ENCODE data around the gene DEFB129. TPM values are rescaled to one million over a fixed set of nuclear protein-coding genes. Genes with fewer than 3 reads are reported as not detected.

The DEFB129 gene
- total RNA-seq, 4 donors from 2014 or later = not detected

GRCh38 chr20:208942-209566, 18.0 kb upstream of the DEFB129 start:
- intact Hi-C loops (cut with DNase I; ENCODE audit: low total_unique reads) = no loop called here
- no peak for TF ChIP-seq CTCF (IDR thresholded peaks at IDR 0.05)
- no peak for TF ChIP-seq POLR2A (IDR thresholded peaks at IDR 0.05)
- no peak for DNase-seq (ENCODE audit: low spot score in 2 of 2)
- WGBS, 2 donors = 15% methylated on average over 5 of the region's 5 CpGs
- H3K4me3 ChIP-seq (ENCODE audit: low read depth, poor library complexity, severe bottlenecking) = no peak overlapping the region

DNA sequence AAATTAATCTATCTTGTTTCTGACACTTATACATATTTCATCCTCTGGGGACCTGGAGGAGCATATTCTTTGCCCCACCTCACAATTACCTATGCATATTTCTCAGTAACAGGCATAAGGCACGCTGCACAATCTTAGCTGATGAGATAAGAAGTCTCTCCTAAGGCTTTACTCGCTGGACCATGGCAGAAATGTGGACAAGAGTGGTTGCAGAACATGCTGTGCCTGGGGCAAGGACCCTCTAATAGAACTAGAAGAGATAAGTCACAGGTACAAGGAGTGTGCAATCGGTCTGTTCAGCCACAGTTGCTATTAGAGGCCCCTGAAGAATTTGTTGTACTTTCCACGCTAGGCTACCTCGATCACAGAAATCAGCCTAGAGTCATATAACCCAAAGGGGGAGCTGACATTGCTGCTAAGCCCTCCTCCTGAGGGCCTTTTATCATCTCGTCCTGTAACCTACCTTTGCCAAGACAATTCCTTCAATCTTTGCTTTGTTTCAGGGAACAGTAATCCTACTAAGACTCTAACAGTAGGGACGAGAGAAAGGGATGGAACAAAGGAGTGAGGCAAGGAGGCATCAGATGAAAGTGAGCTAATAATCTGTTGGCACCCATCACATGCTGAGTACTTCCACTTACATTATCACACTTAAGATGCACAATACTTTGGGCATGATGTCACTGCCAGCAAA, 16.1 kb upstream of the DEFB129 start:
- H3K4me3 ChIP-seq (ENCODE audit: low read depth, poor library complexity, severe bottlenecking) = no peak overlapping the region
- DNase-seq (ENCODE audit: low spot score in 2 of 2) = no peak
- intact Hi-C loops (cut with DNase I; ENCODE audit: low total_unique reads) = no loop called here
- 38 to 48% methylated on average over 7 of the region's 7 CpGs for WGBS, 2 donors
- TF ChIP-seq POLR2A (IDR thresholded peaks at IDR 0.05) = no peak
- no peak for TF ChIP-seq CTCF (IDR thresholded peaks at IDR 0.05)

DNA sequence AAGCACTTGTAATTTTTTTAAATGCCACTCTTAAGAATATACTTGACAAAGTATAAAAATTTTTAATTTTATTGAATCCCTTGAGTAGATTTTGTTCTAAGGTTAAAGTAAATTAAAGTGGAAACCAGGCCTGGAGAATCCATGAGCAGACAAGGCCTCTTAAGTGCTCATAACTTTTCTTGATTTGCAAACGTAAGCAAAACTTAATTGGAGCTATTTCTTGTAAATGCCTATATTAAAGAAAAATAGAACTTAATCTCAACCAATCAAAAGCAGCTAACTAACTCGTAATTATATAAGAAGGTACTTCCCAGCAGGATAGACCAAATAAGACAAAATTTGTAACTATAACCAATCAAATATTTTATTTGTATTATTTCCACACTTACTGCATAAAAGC, 12.7 kb upstream of the DEFB129 start:
- intact Hi-C loops (cut with DNase I; ENCODE audit: low total_unique reads) = no loop called here
- no peak overlapping the region for H3K4me3 ChIP-seq (ENCODE audit: low read depth, poor library complexity, severe bottlenecking)
- 76 to 85% methylated on average over 2 of the region's 2 CpGs for WGBS, 2 donors
- no peak for DNase-seq (ENCODE audit: low spot score in 2 of 2)
- no peak for TF ChIP-seq CTCF (IDR thresholded peaks at IDR 0.05)
- no peak for TF ChIP-seq POLR2A (IDR thresholded peaks at IDR 0.05)

- intact Hi-C loops (cut with DNase I; ENCODE audit: low total_unique reads) = no loop called here
- DNase-seq (ENCODE audit: low spot score in 2 of 2) = no peak
- no peak overlapping the region for H3K4me3 ChIP-seq (ENCODE audit: low read depth, poor library complexity, severe bottlenecking)
- TF ChIP-seq POLR2A (IDR thresholded peaks at IDR 0.05) = no peak
- TF ChIP-seq CTCF (IDR thresholded peaks at IDR 0.05) = no peak
- 67 to 68% methylated on average over 1 of the region's 1 CpG for WGBS, 2 donors
These were observed 11.3 kb upstream of the DEFB129 start for GRCh38 chr20:215796-216195.

- H3K4me3 ChIP-seq (ENCODE audit: low read depth, poor library complexity, severe bottlenecking) = no peak overlapping the region
- whole genome bisulfite sequencing, 2 donors = 69 to 72% methylated on average over 1 of the region's 1 CpG
- TF ChIP-seq CTCF (IDR thresholded peaks at IDR 0.05) (no peak), POLR2A (IDR thresholded peaks at IDR 0.05) (no peak)
- DNase-seq (ENCODE audit: low spot score in 2 of 2) = no peak
- intact Hi-C loops (cut with DNase I; ENCODE audit: low total_unique reads) = no loop called here
These were observed 9.8 kb upstream of the DEFB129 start for GRCh38 chr20:217266-217665.
